ENCODE results near the gene IL31RA.

GRCh38 chr5:55923177-55923771 lies 72.1 kb downstream of the IL31RA start:
- TF ChIP-seq CTCF (conservative IDR thresholded peaks at IDR 0.05; ENCODE audit: low read length) (no peak), EZH2phosphoT487 (IDR thresholded peaks at IDR 0.05; ENCODE audit: borderline replicate concordance, low read depth, low read length) (no peak)

All from OCI-LY7 (cell line).